A549 (cell line): ENCODE results near the gene NRXN3.

ENCODE experiments used
- EP300 ChIP-seq, 2 experiments: fragments of >200 bp; sonication (Bioruptor Twin); formaldehyde crosslinking; IDR thresholded peaks; 2 replicates in 1 of 2; 3 replicates in 1 of 2; pipeline ENCODE4 v1.6.1; 2016 to 2017
- ZNF302 ChIP-seq: fragments of 250-450 bp; sonication (Bioruptor Pico); IDR thresholded peaks from 2 replicates; pipeline ENCODE4 v1.9.0; 2021; ENCODE audit warnings: inconsistent platforms, mild to moderate bottlenecking, moderate library complexity

DNA sequence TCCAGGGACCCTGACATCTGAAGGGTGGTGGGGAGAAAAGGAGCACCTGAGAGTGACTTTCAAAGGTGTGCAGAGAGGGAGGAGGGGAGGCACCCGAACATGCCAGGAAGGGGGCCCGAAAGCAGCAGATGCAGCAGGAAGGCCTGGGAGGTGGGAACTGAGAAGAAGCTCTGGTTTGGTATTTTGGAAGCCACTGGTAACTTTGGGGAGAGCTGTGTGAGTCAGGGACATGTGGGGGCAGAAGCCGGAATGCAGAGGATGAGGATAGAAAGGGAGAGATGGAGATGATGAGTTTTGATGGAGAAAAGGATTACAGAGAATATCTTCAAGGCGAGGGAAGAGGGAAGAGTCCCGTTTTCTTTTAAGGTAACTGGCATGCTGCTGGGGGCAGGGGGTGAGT lies 50.1 kb downstream of the NRXN3 start:
- TF ChIP-seq ZNF302 (CRISPR knock-in tag) (no peak), EP300 (IDR thresholded peaks at IDR 0.05) (no peak)
